HL-60/S4 treated with phorbol 12-myristate 13-acetate at 8.2 ng/mL for 4 days and 3 days (cell line): ENCODE results near the gene FCRLA.
"Not testable (repeated sequence)": the region's sequence is repeated elsewhere in the genome, so short reads cannot be mapped to it uniquely, and the experiment has no call there.

Experiments
- in situ Hi-C: fragments of 300-500 bp; cut with MboI; formaldehyde crosslinking; loops from 2 replicates; pipeline ENCODE4 v1.15.0; 2022; ENCODE audit warnings: low sequenced_read_pairs

The FCRLA gene

DNA sequence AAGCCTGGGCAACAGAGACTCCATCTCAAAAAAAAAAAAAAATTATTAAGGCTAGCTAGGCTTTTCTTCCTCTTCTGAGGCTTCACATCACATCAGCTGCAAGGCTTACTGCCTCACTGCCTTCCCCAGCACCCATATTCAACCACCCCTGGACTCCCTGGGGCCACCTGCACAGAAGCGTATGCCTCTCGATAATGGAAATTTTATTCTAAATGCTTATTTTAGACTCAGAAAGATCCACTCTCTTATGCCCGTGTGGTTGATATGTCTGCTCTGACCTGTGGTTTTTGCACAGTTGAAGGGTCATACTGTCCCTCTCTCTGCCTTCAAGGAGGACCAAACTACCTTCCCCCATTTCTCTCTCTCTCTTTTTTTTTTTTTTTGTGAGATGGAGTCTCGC is 1.5 kb upstream of the FCRLA start:
- in situ Hi-C loops = no loop called here

DNA sequence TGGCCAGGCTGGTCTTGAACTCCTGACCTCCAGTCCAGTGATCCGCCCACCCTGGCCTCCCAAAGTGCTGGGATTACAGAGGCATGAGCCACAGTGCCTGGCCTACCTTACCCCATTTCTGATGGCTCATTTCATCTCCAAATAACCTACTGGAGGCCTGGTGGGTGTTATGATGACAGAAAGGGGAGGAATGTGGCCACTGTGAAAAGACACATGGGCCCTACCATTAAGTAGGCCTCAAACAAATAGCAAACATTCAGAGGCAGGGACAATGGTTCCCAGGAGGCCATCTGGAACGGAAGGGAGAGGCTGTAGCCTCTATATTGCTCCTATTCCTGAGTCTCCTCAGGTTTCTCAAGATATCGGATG is 932 bp upstream of the FCRLA start:
- in situ Hi-C loops = no loop called here

DNA sequence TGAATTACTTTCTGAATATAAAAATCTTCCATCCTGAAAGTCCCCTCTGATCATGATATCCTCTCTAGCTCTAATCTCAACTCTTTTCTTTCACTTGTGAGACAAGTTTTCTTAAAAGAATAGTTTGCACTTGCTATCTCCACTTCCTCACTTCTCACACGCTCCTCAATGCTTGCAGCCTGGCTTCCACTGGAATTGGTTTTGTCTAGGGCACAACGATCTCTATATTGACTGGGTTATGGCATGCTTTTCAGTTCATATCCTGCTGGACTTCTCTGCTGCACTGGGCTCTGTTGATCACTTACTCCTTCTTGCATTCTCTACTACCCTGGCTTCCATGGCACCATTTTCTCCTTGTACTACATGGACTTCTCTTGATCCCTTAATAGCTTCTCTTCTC is 474 bp downstream of the FCRLA start:
- in situ Hi-C loops = no loop called here

DNA sequence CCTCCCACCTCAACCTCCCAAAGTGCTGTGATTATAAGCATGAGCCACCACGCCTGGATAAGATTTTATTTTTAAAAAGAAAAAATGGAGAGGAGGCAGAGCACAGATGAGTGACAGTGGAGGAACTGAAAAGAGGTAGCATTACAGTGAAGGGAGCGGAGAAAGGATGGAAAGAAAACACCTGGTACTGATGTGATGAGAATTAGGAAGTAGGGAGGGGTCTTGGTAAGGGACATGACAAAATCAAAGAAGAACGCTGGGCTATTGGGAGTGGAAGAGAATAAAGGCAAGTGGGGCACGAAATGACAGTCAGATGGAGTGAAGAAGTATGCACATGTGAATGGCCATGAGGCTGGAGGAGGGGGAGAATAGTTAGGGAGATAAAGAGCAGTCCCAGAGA is 2.3 kb downstream of the FCRLA start:
- in situ Hi-C loops = no loop called here

DNA sequence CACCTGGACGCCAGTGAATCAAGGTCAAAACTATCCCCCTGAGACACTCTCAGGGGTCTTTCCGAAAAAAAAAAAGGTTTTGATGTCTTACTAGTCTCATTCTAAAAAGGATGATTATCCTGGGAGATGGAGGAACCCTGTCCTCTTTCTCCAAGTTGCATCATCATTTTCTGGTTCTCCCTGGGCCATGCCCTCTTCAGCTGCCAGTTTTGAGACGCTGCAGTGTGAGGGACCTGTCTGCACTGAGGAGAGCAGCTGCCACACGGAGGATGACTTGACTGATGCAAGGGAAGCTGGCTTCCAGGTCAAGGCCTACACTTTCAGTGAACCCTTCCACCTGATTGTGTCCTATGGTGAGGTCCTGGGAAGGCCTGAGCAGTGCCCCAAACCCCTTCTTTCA is 3.5 kb downstream of the FCRLA start:
- in situ Hi-C loops = no loop called here

GRCh38 chr1:161718559-161719324 is 11.7 kb downstream of the FCRLA start:
- in situ Hi-C loops = no loop called here

DNA sequence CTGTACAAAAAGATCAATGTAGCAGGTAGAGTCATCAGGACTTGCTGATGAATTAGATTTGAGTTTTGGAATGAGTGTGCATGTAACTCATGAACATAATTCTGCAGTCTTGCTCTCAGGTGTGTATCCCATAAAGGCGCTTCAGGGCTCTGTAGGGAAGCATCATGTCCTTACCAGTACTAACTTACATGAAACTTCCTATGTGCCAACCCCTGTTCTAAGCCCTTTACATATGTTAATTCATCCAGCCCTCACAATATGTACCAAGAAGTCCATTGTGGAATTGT is 12.2 kb downstream of the FCRLA start:
- in situ Hi-C loops = no loop called here

GRCh38 chr1:161720422-161720821 is 13.4 kb downstream of the FCRLA start:
- in situ Hi-C loops = no loop called here

DNA sequence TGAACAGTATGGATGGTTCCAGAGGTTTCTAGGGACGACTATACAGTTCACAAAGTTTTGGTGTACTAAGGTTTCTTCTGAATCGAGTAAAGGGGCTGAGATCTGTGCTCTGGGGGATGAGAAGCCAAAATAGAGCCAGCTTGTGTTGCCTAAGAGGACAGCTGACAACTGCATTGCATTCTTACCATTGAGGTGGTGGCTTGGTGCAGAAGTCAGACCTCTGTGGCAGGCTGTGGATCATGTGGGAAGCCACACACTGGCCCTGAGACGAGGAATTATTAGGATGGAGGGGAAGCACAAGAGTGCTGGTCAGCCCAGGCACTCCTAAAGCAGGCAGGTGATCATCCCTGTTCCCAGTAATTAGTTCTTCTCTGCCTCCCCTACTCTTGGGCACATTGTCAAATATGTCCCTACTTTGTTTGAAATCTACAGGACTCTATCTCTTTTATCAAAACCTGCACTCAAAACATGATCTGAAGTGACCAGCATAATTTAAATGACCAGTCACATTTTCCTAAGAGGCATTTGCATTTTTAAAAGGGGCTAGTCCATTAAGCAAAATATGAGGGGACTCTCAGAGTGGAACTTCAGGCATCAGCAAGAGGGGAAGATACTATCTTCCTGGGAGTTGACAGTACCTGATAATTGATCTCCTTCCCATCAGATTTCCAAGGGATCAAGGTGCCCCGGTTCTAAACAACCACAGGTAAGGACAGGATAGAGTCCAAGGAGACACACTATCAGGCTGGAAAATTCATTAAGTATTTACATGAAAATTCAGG is 14.1 kb downstream of the FCRLA start, which contains the start of gene FCRLB:
TSS of gene FCRLB (plus strand) at position 589 of the 782 bp plus-strand sequence. CDS start 1,129 bp downstream, outside the sequence.
- in situ Hi-C loops = no loop called here

- in situ Hi-C loops = no loop called here
These were observed 14.8 kb downstream of the FCRLA start for GRCh38 chr1:161721738-161722343.

GRCh38 chr1:161722406-161722805 is 15.4 kb downstream of the FCRLA start:
- in situ Hi-C loops = no loop called here

DNA sequence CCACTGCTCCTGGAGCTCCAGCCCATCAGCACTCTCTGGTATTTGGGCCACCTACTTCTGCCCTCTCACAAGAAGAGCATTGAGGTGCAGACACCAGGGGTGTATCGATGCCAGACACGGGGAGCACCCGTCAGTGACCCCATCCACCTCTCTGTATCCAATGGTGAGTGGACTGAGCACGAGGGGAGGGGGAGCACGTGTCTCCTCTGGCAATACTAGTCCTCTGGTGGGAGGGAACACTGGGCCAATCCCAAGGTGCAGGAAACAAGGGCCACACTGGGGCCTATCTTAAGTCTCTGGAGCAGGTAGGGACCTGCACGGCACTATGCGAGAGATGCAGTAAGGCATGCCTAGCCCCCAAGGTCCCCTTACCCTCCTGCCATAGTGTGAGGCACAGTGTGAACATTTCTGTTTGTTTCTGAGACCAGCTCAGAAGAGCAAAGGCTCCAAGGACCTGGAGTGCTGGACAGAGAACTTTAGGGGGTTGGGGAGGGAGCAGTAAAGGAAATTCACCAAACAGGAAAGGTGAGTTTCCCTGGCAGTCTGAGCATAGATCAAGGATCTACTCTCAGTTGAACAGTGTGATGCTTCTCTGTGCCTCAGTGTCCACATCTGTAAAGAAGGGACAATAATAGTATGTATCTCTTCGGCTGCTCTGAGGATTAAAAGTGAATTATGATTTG is 16.6 kb downstream of the FCRLA start:
- in situ Hi-C loops = no loop called here

DNA sequence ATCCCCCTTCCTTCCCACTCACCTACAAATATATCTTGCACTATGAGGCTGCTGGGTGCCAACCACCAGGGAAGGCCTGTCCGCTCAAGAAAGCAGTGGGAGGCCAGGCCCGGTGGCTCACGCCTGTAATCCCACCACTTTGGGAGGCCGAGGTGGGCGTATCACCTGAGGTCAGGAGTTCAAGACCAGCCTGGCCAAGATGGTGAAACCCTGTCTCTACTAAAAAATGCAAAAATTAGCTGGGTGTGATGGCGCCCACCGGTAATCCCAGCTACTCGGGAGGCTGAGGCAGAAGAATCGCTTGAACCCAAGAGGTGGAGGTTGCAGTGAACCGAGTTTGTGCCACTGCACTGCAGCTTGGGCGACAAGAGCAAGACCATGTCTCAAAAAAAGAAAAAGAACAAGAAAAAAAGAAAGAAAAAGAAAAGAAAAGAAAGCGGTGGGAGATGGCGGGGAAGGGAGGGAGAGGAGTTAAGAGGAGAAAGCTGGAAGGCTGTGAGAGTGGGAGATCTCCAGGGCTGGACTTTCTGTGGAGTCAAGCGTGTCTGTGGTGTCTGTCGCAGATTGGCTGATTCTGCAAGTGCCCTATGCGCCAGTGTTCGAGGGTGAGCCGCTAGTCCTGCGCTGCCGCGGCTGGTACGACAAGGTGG is 18.4 kb downstream of the FCRLA start:
- in situ Hi-C loops = not testable (repeated sequence)

DNA sequence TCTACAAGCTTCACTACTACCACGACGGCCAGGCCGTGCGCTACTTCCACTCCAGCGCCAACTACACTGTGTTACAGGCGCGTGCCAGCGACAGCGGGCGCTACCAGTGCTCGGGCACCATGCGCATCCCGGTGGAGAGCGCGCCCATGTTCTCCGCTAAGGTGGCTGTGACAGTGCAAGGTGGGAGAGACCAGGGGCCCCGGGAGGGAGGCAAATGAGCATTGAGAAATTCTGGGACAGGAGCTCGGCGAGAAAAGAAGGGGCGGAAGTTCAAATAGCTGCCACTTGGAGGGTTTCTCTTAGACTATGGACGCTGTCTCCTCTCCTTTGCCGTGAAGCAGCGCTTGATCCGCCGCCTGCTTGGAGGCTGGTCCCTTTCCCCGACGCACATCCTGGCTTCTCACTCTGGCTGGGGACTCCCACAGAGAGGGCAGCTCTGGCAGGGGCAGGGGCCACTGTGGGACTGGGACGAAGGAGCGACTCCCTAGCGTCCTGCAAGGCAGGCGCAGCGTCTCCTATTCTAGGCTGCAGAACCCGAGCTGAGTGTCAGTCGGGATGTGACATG is 19.0 kb downstream of the FCRLA start:
- in situ Hi-C loops = no loop called here

DNA sequence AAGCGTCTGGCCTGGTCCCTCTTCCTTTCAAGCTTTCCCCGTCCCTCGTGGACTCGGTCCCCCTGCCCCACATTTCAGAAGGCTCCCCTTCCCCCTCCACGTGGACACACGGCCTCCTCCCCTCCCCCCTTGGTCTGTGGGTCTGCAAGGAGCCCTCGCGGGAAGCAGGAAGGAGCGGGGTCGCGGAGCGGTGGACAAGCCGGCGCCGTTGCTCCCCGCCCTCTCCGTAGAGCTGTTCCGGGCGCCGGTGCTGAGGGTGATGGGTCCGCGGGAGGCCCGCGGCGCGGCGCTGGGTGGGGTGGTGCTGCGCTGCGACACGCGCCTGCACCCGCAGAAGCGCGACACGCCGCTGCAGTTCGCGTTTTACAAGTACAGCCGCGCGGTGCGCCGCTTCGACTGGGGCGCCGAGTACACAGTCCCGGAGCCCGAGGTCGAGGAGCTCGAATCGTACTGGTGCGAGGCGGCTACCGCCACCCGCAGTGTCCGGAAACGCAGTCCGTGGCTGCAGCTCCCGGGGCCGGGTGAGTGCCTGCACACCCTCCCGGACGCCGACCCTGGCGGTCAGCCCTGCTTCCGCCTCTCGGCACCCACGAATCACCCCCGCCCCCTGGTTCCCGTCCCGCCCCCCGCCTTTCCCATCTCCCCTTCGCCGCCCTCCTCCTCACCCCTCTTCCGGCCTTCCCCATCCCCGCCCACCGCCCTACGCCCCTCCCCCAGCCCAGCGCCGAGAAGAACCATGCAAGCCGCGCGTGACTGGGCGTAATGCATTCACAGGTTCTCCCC is 19.6 kb downstream of the FCRLA start:
- in situ Hi-C loops = no loop called here

- in situ Hi-C loops = no loop called here
These were observed 20.4 kb downstream of the FCRLA start for GRCh38 chr1:161727256-161727924.

- in situ Hi-C loops = no loop called here
These were observed 21.6 kb downstream of the FCRLA start for GRCh38 chr1:161728376-161729226.

DNA sequence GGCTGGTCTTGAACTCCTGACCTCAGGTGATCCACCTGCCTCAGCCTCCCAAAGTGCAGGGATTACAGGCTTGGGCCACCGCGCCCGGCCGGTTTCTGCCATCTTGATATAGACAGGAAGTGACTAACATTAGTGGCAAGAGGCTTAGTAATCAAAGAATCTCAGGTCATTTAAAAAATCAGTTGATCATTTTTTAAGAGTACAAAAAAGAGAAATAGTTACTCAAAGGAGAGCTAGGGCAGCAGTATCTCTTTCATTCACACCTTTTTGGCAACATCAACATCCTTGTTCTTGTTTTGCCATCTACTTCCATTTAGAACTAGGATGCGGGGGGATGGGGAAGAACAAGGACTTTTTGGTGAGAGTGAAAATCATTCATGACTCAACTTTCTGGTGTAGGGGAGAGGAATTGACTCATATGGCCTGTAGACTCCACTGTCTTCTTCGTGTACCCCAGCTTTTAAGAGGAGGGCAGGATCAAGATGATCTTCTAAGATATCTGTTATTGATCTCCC is 23.1 kb downstream of the FCRLA start:
- in situ Hi-C loops = no loop called here
